ENCODE results near the gene ERICH2.

- no peak for TF ChIP-seq POLR2AphosphoS5 (IDR thresholded peaks at IDR 0.05)
- TF ChIP-seq CTCF (IDR thresholded peaks at IDR 0.05) = no peak
- no peak for TF ChIP-seq EP300 (IDR thresholded peaks at IDR 0.05)
These were observed 7.4 kb upstream of the ERICH2 start for GRCh38 chr2:170762760-170763159.
